Chondrocyte (in vitro differentiated cells): ENCODE results near the gene ULK4. TPM values are rescaled to one million over a fixed set of nuclear protein-coding genes. Genes with fewer than 3 reads are reported as not detected.
"Not testable (repeated sequence)": the region's sequence is repeated elsewhere in the genome, so short reads cannot be mapped to it uniquely, and the experiment has no call there.

ENCODE experiments used
- DNase-seq: peaks from one replicate; pipeline ENCODE4 v3.0.0; 2021; ENCODE audit warnings: mixed read lengths, low spot score
- H3K27ac Mint-ChIP-seq: one replicate; pipeline ENCODE4 v1.8.0; 2021; ENCODE audit warnings: mild to moderate bottlenecking, moderate library complexity, mixed read lengths; ENCODE audit not compliant: unreplicated experiment
- H3K27me3 Mint-ChIP-seq: 2 replicates; pipeline ENCODE4 v1.8.0; 2021; ENCODE audit warnings: low read depth, mixed read lengths
- H3K36me3 Mint-ChIP-seq: 2 replicates; pipeline ENCODE4 v1.8.0; 2021; ENCODE audit warnings: low read depth, mixed read lengths
- H3K4me1 Mint-ChIP-seq: 2 replicates; pipeline ENCODE4 v1.8.0; 2021; ENCODE audit warnings: low read depth, mild to moderate bottlenecking, mixed read lengths
- H3K4me3 Mint-ChIP-seq: one replicate; pipeline ENCODE4 v1.8.0; 2021; ENCODE audit warnings: mild to moderate bottlenecking, moderate library complexity, mixed read lengths; ENCODE audit not compliant: unreplicated experiment
- H3K9me3 Mint-ChIP-seq: 2 replicates; pipeline ENCODE4 v1.8.0; 2021; ENCODE audit warnings: low read depth, mixed read lengths
- total RNA-seq: library from RNA; stranded (reverse); gene quantifications from 3 replicates; pipeline ENCODE4 v1.2.1, GENCODE V29; 2021
- TF ChIP-seq, protein P1 (sequence below): fragments of 200-600 bp; sonication (generic); IDR thresholded peaks from 2 replicates; pipeline ENCODE4 v1.5.0; 2021; ENCODE audit warnings: antibody characterized with exemption, mild to moderate bottlenecking, moderate library complexity

The ULK4 gene
- total RNA-seq, 1 donor from 2014 or later = 9.1 TPM

DNA sequence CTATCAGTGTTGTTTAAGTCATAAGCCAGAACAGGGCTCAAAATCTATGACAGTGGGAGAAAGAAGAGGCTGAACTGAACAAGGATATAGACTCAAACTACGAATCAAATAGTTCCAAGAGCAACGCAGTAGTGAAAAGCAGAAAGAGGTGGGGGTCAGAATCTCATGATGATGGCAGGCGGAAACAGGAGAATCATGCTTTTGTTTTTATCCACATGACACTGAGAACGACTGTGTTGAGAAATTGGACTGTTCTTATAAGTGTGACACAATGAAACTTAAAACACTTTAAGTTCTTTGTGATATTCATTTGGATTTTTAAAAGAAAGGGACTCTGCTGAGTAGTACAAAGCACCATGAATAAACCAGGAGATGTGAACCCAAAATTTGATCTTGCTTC lies 309.4 kb downstream of the ULK4 start:
- Mint-ChIP-seq H3K27me3 (no peaks in the 10 kb centered on the region), H3K27ac (no peak overlapping the region), H3K4me3 (no peak overlapping the region), H3K36me3 (peaks cover 4% of the 10 kb centered on the region), H3K4me1 (peaks cover 20% of the 10 kb centered on the region), H3K9me3 (peaks cover 3% of the 10 kb centered on the region)
- TF ChIP-seq, protein P1, sequence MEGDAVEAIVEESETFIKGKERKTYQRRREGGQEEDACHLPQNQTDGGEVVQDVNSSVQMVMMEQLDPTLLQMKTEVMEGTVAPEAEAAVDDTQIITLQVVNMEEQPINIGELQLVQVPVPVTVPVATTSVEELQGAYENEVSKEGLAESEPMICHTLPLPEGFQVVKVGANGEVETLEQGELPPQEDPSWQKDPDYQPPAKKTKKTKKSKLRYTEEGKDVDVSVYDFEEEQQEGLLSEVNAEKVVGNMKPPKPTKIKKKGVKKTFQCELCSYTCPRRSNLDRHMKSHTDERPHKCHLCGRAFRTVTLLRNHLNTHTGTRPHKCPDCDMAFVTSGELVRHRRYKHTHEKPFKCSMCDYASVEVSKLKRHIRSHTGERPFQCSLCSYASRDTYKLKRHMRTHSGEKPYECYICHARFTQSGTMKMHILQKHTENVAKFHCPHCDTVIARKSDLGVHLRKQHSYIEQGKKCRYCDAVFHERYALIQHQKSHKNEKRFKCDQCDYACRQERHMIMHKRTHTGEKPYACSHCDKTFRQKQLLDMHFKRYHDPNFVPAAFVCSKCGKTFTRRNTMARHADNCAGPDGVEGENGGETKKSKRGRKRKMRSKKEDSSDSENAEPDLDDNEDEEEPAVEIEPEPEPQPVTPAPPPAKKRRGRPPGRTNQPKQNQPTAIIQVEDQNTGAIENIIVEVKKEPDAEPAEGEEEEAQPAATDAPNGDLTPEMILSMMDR = no peak
- no peak for DNase-seq

DNA sequence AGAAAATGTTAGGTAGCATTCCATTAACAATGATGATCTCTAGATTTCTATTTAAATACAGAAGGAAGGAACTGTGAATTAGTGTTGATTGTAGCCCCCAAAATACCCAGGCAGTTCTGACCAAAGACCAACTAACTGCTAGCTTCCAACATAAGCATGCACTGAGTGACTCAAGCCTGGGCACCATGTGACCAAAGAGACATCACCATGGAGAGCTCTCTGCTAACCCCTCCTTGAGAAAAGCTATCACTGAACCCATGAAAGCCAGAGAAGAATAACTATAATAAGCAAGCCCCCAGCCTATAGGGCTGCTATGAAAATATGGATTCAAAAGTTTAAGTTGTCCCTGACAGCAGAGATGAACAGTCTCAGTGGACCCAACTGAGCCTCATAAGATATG lies 310.2 kb downstream of the ULK4 start:
- Mint-ChIP-seq H3K4me1 (peaks cover 20% of the 10 kb centered on the region), H3K27ac (no peak overlapping the region), H3K4me3 (no peak overlapping the region), H3K27me3 (no peaks in the 10 kb centered on the region), H3K36me3 (peaks cover 4% of the 10 kb centered on the region), H3K9me3 (peaks cover 3% of the 10 kb centered on the region)
- no peak for DNase-seq
- TF ChIP-seq, protein P1 = no peak

DNA sequence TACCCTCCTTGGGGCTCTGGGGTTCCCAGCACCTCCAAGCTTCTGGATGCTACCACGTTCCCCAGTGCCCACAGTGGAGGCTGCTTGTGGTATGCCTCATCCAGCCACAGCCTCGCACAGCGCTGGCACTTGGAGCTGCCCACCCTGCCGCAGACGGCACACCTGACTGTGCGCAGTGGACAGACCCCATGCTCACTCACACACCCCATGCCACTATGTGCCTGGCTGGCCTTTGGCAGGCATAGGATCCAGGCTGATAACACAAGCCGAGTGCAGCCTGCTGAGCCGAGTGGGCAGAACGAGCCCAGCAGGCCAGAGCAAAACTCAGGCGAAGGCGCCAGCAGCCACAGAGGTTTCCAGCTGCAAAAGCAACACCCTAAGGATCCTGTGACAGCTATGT lies 311.5 kb downstream of the ULK4 start:
- Mint-ChIP-seq H3K27ac (no peak overlapping the region), H3K9me3 (peaks cover 3% of the 10 kb centered on the region)

DNA sequence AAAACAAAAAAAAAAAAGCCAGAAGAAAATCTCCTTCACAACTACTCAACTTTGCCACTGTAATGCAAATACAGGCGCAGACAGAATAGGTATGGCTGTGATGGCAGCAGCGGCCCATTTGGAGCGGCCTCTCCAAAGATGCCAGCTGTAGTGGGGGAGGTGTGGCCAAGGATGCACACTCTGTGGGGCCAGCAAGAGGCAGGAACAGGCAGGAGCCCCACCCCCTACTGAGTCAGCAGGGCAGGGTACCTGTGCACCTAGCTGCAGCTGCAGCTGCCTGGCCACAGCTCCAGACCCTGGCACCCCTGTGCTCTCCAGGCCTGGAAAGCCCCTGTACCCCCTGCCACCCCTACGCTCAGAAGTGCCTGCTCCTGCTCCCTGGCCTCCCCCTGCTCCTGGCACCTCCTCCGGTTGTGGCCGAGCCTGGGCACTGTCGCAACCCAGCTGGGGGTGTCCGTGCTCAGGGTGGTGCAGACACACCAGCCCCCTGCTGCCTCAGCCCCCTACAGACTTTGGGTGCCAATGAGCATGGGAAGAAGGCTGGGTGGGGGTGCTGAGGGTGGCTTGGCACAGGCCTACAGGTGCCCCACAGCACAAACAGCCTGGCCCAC lies 312.7 kb downstream of the ULK4 start:
- Mint-ChIP-seq H3K27ac (no peak overlapping the region), H3K36me3 (peaks cover 8% of the 10 kb centered on the region), H3K4me1 (peaks cover 20% of the 10 kb centered on the region), H3K9me3 (peaks cover 5% of the 10 kb centered on the region), H3K4me3 (no peak overlapping the region), H3K27me3 (no peaks in the 10 kb centered on the region)
- TF ChIP-seq, protein P1 = no peak
- no peak for DNase-seq

More for the DNA sequence above, 311.5 kb downstream of the ULK4 start:
- no peak for DNase-seq
- H3K4me3 Mint-ChIP-seq = no peak overlapping the region
- peaks cover 20% of the 10 kb centered on the region for H3K4me1 Mint-ChIP-seq
- H3K36me3 Mint-ChIP-seq = peaks cover 8% of the 10 kb centered on the region
- no peaks in the 10 kb centered on the region for H3K27me3 Mint-ChIP-seq
- TF ChIP-seq, protein P1 = no peak

DNA sequence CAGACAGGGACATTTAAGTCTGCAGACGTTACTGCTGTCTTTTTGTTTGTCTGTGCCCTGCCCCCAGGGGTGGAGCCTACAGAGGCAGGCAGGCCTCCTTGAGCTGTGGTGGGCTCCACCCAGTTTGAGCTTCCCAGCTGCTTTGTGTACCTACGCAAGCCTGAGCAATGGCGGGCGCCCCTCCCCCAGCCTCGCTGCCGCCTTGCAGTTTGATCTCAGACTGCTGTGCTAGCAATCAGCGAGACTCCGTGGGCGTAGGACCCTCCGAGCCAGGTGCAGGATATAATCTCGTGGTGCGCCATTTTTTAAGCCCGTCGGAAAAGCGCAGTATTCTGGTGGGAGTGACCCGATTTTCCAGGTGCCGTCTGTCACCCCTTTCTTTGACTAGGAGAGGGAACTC lies 314.2 kb downstream of the ULK4 start:
- not testable (repeated sequence) for H3K4me3 Mint-ChIP-seq, H3K9me3 Mint-ChIP-seq, H3K4me1 Mint-ChIP-seq, DNase-seq, H3K27ac Mint-ChIP-seq, H3K27me3 Mint-ChIP-seq
- H3K36me3 Mint-ChIP-seq = peaks cover 10% of the 10 kb centered on the region

DNA sequence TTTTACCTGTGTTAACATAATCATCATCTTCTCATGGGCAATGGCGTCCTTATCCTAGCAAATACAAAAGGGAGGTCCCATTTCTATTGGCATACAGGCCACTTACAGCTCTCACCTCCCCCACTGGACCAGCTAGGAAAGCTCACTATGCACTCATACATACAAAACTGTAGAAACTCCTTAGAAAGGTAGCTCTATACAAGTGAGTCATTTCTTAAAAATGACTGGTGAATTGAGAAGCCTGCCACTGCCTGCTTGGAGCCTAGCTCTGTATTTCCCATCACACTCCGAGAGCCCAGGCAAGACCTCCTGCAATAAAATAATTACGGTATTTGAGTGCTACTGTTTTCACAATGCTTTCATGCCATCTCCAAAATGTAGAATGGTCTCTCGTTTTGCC lies 321.8 kb downstream of the ULK4 start:
- H3K4me1 Mint-ChIP-seq = no peaks in the 10 kb centered on the region
- no peaks in the 10 kb centered on the region for H3K27me3 Mint-ChIP-seq
- H3K9me3 Mint-ChIP-seq = peaks cover 5% of the 10 kb centered on the region
- peaks cover 2% of the 10 kb centered on the region for H3K36me3 Mint-ChIP-seq
- H3K27ac Mint-ChIP-seq = no peak overlapping the region
- no peak for DNase-seq
- H3K4me3 Mint-ChIP-seq = no peak overlapping the region
- TF ChIP-seq, protein P1 = no peak
